Gastroesophageal sphincter (tissue), 4 donors: ENCODE results near the gene CC2D2A. TPM values are rescaled to one million over a fixed set of nuclear protein-coding genes. Genes with fewer than 3 reads are reported as not detected.

Experiments used
- ATAC-seq: fragments of 150-250 bp; one replicate; pipeline ENCODE4 v1.9.1; 2016; ENCODE audit warnings: mild to moderate bottlenecking, moderate library complexity
- H3K27ac ChIP-seq, 4 donors: fragments of 200-600 bp; sonication (generic) in 3 of 4; 1 replicate in 3 of 4; 2 replicates in 1 of 4; pipeline ENCODE4 v1.5.1; 2016 to 2019
- H3K27me3 ChIP-seq: fragments of 200-600 bp; sonication (generic); one replicate; pipeline ENCODE4 v1.5.1; 2019
- H3K36me3 ChIP-seq, 2 donors: fragments of 200-600 bp; sonication (generic); one replicate each; pipeline ENCODE4 v1.5.1; 2019; ENCODE audit warnings: control low read depth in 1 of 2
- H3K4me1 ChIP-seq, 3 donors: fragments of 200-600 bp; sonication (generic); 1 replicate in 2 of 3; 2 replicates in 1 of 3; pipeline ENCODE4 v1.5.1; 2016 to 2019; ENCODE audit warnings: control low read depth in 2 of 3
- H3K4me3 ChIP-seq, 2 donors: fragments of 200-600 bp; sonication (generic); one replicate each; pipeline ENCODE4 v1.5.1; 2019; ENCODE audit warnings: mild to moderate bottlenecking in 1 of 2, moderate library complexity in 1 of 2
- H3K9me3 ChIP-seq, 3 donors: fragments of 200-600 bp; sonication (generic); one replicate each; pipeline ENCODE4 v1.5.1; 2017 to 2019; ENCODE audit warnings: control low read depth in 2 of 3
- EP300 ChIP-seq: sonication (generic); formaldehyde crosslinking; IDR thresholded peaks from one replicate; pipeline ENCODE4 v1.6.1; 2017; ENCODE audit warnings: antibody characterized with exemption, mild to moderate bottlenecking
- POLR2A ChIP-seq, 2 donors: fragments of 450-650 bp; IDR thresholded peaks; one replicate each; pipeline ENCODE4 v1.6.1; 2017; ENCODE audit warnings: antibody characterized with exemption in 2 of 2, mild to moderate bottlenecking in 2 of 2, moderate library complexity in 1 of 2
- POLR2AphosphoS5 ChIP-seq: sonication (generic); formaldehyde crosslinking; IDR thresholded peaks from one replicate; pipeline ENCODE4 v1.6.1; 2017; ENCODE audit warnings: antibody characterized with exemption
- WGBS, 2 donors: methylation state at CpG; one replicate each; pipeline ENCODE4 v1.1.5; 2018; ENCODE audit warnings: low coverage in 1 of 2; 5-methylcytosine and 5-hydroxymethylcytosine counted together
- total RNA-seq, 4 donors: library from RNA; depleted of rRNA; stranded (reverse); fragments of >200 nt; gene quantifications; one replicate each; pipeline ENCODE4 v1.1.0, GENCODE V29; 2016
- TF ChIP-seq, protein P1 (sequence below), 4 experiments: fragments of 200-600 bp in 2 of 4; fragments of 450-650 bp in 2 of 4; sonication (generic) in 1 of 4; IDR thresholded peaks; one replicate each; pipeline ENCODE4 v1.5.1; 2017 to 2019; ENCODE audit warnings: antibody characterized with exemption in 4 of 4, mild to moderate bottlenecking in 2 of 4, moderate library complexity in 2 of 4

The CC2D2A gene
- total RNA-seq, 4 donors from 2014 or later = 31.8 to 80.5 (median 58.0) TPM

DNA sequence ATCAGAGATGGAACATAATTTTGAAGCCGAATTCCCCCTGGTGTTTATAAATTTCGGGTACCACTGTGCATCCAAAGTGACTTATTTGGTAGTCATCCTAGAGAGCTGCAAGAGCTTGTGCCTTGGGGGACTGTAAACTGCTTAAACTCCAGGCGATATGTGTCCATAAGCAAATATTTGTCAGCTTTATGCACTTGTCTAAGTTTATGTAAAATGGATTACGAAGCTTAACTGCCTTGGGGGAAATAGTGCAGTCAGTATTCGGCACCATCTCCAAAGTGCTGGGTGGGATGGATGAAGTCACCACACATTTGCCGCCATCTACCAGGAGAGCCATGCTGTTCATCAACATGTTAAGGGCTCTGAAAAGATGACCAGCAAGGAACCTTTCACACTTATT, 65.9 kb downstream of the CC2D2A start:
- Histone ChIP-seq H3K9me3 (no peaks in the 10 kb centered on the region), H3K27me3 (no peaks in the 10 kb centered on the region), H3K36me3 (peaks cover 0 to 54% of the 10 kb centered on the region in 2 donors), H3K27ac (no peak overlapping the region), H3K4me1 (peaks cover 0 to 21% (median 0%) of the 10 kb centered on the region in 3 donors), H3K4me3 (no peak overlapping the region)
- 90% methylated on average over 4 of the region's 6 CpGs; no CpG with 5 or more reads in 1 of the 2 donors for WGBS, 2 donors
- TF ChIP-seq POLR2A (IDR thresholded peaks at IDR 0.05) (no peak), POLR2AphosphoS5 (no peak), EP300 (no peak)
- TF ChIP-seq, protein P1, sequence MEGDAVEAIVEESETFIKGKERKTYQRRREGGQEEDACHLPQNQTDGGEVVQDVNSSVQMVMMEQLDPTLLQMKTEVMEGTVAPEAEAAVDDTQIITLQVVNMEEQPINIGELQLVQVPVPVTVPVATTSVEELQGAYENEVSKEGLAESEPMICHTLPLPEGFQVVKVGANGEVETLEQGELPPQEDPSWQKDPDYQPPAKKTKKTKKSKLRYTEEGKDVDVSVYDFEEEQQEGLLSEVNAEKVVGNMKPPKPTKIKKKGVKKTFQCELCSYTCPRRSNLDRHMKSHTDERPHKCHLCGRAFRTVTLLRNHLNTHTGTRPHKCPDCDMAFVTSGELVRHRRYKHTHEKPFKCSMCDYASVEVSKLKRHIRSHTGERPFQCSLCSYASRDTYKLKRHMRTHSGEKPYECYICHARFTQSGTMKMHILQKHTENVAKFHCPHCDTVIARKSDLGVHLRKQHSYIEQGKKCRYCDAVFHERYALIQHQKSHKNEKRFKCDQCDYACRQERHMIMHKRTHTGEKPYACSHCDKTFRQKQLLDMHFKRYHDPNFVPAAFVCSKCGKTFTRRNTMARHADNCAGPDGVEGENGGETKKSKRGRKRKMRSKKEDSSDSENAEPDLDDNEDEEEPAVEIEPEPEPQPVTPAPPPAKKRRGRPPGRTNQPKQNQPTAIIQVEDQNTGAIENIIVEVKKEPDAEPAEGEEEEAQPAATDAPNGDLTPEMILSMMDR (IDR thresholded peaks at IDR 0.05) = no peak
- ATAC-seq = no peak

DNA sequence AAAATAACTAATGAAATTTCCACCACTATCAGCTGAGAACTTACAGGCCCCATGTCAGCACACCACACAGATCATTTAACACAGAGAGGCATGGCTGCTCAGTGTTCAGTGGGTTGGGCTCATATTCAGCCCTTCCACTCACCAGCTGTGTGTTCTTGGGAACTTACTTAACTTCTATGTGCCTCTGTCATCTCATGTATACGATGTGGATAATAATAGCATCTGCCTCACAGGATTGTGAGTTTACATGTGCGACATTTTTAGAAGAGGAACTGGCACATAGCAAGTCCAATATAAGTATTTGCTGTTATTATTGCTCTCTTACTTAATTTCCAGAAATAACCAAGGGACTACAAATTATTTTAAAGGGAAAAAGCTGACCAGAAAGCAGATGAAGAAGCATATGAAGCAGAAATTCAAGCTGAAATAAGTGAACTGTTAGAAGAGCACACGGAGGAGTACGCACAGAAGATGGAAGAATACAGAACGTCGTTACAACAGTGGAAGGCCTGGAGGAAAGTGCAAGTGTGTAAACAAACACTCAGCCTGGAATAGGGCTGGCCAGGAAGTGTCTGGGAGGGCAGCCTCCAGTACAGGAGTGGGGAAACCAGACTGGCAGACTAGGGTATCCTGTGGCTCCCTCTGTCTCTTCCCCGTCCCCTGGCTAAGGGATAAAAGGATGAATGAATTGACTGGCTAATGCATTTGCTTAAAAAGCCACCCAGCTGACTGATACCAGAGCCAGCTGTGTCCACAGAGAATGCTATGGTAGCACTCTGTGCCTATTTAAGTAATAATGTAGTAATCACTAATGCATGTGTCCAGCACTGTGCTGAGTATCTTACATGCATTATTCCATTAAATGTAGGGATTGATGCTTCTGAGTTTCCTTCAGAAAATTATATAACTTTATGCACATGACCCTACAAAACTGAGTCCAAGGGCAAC, 67.1 kb downstream of the CC2D2A start:
- Histone ChIP-seq H3K27ac (peak overlapping the region in 1 of 4 donors; percentile 38), H3K9me3 (no peaks in the 10 kb centered on the region), H3K36me3 (peaks cover 0 to 55% of the 10 kb centered on the region in 2 donors), H3K4me3 (no peak overlapping the region), H3K4me1 (peaks cover 0 to 21% (median 0%) of the 10 kb centered on the region in 3 donors), H3K27me3 (no peaks in the 10 kb centered on the region)
- no peak for ATAC-seq
- TF ChIP-seq, protein P1 (IDR thresholded peaks at IDR 0.05) = no peak
- TF ChIP-seq EP300 (no peak), POLR2AphosphoS5 (no peak), POLR2A (IDR thresholded peaks at IDR 0.05) (no peak)
- WGBS, 2 donors = 47 to 55% methylated on average over 7 of the region's 7 CpGs

DNA sequence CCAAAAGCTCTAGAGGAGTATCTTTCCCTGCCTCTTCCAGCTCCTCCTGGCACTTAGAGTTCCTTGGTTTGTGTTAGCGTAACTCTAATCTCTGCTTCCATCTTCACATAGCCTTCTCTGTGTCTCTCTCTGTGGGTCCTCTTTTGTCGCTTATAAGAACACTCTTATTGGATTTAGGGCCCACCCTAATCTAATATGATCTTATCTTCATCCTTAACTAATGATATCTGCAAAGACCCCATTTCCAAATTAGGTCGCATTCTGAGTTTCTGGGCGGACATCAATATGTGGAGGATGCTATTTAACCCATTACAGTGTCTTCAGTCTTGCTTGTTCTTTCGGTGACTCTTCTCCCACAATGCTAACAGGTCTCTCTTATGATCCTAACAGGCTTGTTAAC, 72.3 kb downstream of the CC2D2A start:
- Histone ChIP-seq H3K4me1 (peaks cover 0 to 11% (median 0%) of the 10 kb centered on the region in 3 donors), H3K4me3 (no peak overlapping the region), H3K27ac (no peak overlapping the region), H3K9me3 (no peaks in the 10 kb centered on the region), H3K36me3 (peaks cover 0 to 94% of the 10 kb centered on the region in 2 donors), H3K27me3 (no peaks in the 10 kb centered on the region)
- ATAC-seq = no peak
- whole genome bisulfite sequencing, 2 donors = 92 to 95% methylated on average over 4 to 5 of the region's 5 CpGs
- TF ChIP-seq, protein P1 (IDR thresholded peaks at IDR 0.05) = no peak
- TF ChIP-seq POLR2A (IDR thresholded peaks at IDR 0.05) = no peak
- no peak for TF ChIP-seq EP300
- no peak for TF ChIP-seq POLR2AphosphoS5

DNA sequence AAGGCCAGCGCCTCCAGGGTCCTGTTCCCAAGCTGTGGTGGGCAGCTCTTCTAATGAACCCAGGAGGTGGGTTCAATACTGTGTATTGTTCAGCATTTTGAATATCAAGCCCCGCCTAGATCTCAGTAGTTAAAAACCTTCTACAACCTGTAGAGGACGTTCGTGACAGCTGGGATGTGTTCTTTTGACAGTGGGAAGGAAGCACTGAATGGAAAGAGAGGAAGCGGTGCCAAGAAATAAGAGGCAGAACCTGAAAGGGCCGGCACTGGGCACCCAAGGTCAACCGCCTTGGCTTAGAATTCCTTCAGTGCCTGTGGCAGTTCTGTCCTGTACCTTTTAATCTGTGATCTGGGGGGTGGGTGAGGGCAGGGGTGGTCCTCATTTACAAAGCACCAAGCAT, 73.1 kb downstream of the CC2D2A start:
- no peaks in the 10 kb centered on the region for H3K27me3 ChIP-seq
- peaks cover 0 to 4% (median 0%) of the 10 kb centered on the region in 3 donors for H3K4me1 ChIP-seq
- no peak overlapping the region for H3K4me3 ChIP-seq
- peaks cover 0 to 86% of the 10 kb centered on the region in 2 donors for H3K36me3 ChIP-seq
- no peak for ATAC-seq
- no peak overlapping the region for H3K27ac ChIP-seq
- H3K9me3 ChIP-seq = no peaks in the 10 kb centered on the region
- TF ChIP-seq POLR2AphosphoS5 (no peak), EP300 (no peak), POLR2A (IDR thresholded peaks at IDR 0.05) (no peak)
- TF ChIP-seq, protein P1 (IDR thresholded peaks at IDR 0.05) = no peak
- WGBS, 2 donors = 65 to 68% methylated on average over 3 to 5 of the region's 7 CpGs
